NCI-H146 treated with DMSO at 0.1 percent for 48 hours (cell line): ENCODE data around the gene EPRS1.
"Not testable (repeated sequence)": the region's sequence is repeated elsewhere in the genome, so short reads cannot be mapped to it uniquely, and the experiment has no call there.

Experiments
- DNase-seq: peaks from one replicate; lab custom pipeline; 2025; ENCODE audit not compliant: unreplicated experiment; lab: John Stamatoyannopoulos, UW

Gene EPRS1

DNA sequence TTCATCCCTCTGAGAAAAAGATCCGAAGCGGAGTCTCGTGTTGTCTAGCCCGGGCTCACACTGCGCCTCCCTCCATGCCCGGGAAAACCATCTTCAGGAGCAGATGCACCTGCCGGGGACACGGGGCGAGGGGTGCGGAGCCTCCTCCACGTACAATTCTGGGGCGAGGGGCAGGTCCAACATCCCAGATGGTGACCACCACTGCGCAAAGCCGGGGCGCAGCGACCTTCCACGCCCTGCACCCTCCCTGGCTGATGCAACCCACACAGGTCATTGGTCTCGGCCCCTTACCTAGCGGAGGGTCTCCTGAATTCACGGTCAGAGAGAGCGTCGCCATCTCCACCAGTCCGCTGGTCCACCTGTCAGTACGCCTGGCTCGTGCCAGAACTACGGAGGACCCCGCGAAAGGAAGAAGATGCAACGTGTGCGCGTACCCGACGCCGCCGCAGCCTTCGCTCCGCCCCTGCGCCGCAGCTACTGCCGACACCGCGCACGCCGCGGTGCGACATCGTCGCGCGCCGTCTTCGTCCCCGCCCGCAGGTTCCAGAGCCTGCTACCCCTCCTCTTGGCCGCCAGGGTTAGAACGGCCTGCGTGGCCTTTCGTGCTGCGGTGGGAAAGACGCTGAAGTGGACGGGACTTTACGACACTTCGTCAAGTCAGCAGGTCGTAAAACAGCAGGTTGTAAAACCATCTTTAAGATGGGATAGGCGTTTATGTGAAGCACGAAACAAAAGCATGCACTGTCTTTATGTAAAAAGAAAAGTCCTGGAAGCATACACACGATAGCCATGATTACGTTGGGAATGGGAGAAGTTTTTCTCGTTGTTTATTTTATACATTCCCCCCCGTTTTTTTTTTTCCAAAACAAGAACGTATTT lies at the start of gene EPRS1:
EPRS1 (minus strand) TSS at position 454 of the 879 bp plus-strand sequence; CDS start at position 337, 117 bp downstream.
- peak; percentile 92 for DNase-seq

DNA sequence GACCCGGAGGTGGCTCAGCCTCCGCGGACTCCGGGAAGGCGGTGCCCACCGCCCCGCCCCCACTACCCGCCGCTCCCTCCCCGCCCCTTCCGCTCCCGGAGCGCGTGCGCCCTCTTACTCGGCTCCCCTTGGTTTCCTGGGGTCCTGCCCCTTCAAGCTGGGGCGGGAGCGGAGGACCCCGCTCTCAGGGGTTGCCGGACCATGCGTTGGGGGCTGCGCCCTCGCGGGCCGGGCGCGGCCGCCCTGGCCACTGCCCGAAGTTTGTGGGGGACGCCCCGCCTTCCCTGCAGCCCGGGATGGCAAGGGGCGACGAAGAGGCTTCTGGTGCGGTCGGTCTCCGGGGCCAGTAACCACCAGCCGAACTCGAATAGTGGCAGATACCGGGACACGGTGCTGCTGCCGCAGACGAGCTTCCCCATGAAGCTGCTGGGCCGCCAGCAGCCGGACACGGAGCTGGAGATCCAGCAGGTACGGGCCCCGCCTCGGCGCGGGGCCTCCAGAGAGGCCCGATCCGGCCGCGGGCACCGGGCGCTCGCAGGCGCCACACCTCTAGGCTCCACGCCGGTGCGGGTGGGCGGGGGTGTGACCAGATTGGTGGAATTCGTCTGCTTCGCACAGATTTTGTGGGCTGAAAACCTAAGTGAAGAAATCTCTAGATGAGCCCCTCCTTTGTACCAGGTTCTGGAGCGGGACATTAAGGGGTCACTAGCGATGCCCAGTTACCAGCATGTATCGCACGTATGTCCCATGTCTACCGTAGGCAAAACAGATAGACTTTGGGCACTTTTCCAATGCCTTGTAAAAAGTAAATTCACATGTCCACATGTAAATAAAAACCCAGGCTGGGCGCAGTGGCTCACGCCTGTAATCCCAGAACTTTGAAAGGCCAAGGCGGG lies 48.0 kb upstream of the EPRS1 start, which contains the start of gene IARS2:
IARS2 (plus strand) TSS at position 117 of the 896 bp plus-strand sequence; CDS start at position 202, 85 bp downstream.
- peak; percentile 92 for DNase-seq

DNA sequence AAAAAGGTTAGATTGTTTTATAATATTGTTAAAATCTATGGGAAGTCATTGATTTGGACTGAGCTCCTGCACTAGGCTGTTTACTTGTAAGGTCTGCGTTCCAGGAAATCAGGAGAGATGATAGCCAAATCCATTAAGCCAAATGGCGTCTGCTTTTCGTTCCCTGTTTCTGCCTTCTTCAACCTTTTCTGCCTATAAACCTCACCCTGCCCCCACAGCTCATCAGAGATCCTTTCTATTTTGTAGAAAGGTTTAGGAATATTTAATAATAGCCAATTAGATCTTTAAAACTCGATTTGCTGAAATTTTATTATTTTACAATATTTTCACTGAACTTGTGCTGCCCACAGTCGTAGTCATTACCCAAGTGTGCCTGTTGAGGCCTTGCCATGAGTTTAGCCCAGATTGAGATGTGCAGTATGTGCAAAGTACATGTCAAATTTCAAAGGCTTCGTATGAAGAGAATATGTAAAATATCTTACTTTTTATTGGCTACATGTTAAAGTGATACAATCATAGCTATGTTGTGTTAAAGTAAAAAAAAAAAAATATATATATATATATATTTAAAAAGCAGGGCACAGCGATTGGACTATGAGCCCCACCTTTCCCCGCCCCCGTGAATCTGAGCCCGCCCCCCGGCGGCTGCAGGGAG lies 47.2 kb upstream of the EPRS1 start:
- DNase-seq = peak; percentile 92

DNA sequence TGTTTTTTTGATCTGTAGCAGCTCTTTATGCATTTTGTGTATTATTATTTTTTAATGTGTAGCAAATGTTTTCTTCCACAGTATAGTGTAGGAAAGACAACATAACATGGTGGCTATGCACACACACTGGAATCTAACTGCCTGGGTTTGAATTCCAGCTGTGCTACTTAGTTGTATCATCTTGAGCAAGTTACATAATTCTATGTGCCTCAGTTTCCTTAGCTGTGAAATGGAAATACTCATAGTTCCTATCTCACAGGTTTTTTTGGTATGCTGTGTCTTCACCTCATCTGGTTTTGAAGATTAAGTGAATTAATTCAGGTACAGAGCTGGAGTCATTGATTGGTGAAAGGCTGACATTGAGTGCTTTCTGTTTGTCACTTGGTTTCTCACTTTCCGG lies 46.4 kb upstream of the EPRS1 start:
- DNase-seq = no peak

DNA sequence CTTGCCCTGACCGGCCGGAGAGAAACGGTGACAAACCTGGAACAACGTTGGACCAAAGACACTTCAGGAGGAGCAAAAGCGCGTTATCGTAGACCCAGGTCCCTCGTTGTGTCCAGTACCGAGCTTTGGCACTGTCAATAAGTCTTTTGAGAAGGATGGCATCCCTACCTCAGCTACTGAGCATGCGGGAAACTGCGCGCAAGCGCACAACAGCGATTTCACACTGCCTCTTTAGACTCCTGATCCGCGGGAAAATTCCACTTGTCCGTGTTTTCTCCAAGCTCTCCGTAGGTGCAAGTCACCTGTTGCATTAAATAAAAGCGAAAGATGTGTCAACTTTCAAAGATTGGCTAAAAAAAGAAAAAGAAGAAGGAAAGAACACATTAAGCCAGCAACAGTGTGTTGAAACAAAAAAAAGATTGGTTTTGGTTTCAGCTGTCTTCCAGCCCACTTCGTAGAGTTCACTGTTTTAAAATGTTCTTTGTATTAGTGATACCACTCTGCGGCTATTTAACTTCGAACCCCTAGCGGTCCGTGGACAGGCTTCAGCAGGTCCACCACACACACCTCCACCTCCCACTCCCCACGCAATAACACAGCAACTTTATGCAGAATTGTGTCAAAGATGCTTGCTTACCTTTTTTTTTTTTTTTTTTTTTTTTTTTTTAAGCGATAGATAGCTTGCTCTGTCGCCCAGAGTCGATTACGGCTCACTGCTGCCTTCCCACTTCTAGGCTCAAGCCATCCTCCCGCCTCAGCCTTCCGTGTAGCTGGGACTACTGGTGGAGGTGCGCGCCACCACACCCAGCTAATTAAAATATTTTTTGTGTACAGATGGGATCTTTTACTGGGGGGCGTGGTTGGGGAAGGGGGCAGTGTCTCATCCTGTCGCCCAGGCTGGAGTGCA lies 43.6 kb upstream of the EPRS1 start, which contains the start of gene BPNT1:
BPNT1 (minus strand) TSS at position 139 of the 907 bp plus-strand sequence. CDS start 9,942 bp downstream, outside the sequence.
- peak; percentile 90 for DNase-seq

DNA sequence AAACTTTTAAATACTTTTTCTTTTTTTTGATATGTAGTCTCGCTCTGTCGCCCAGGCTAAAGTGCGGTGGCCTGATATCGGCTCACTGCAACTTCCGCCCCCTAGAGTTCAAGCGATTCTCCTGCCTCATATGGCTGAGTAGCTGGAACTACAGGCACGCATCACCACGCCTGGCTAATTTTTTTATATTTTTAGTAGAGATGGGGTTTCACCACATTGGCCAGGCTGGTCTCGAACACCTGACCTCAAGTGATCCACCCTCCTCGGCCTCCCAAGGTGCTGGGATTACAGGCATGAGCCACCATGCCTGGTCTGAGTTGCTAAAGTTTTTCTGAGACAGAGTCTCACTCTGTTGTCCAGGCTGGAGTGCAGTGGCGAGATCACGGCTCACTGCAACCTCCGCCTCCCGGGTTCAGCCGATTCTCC lies 40.0 kb upstream of the EPRS1 start:
- DNase-seq = not testable (repeated sequence)

DNA sequence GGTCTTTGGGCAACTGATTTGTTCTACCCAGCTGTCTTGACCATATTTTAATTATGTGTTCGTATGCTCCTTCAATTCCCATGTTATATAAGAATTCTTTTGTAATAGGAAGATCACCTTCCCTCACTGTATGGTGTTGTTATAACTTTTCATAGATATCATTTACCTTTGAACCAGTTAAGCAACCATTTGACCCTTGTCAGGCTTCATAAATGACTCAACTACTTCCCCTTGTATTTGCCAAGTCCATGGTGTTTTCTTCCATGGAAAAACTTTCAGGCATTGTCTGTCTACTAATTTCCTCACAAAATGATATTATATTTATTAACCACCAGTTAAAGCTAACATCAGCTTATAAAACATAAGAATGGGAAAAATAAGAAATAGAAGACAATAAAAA lies 38.2 kb upstream of the EPRS1 start:
- DNase-seq = no peak

DNA sequence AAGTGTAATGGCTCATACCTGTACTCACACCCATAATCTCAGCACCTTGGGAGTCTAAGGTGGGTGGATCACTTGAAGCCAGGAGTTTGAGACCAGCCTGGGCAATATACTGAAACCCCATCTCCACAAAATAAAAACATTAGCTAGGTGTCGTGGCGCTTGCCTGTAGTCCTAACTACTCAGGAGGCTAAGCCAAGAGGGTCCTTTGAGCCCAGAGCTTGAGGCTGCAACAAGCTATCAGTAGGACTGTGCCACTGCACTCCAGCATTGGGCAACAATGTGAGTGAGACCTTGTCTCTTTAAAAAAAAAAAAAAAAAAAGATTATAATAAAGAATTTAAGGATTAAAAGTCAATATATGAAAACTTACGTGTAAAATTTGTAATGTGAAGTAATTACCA lies 31.6 kb upstream of the EPRS1 start:
- no peak for DNase-seq

DNA sequence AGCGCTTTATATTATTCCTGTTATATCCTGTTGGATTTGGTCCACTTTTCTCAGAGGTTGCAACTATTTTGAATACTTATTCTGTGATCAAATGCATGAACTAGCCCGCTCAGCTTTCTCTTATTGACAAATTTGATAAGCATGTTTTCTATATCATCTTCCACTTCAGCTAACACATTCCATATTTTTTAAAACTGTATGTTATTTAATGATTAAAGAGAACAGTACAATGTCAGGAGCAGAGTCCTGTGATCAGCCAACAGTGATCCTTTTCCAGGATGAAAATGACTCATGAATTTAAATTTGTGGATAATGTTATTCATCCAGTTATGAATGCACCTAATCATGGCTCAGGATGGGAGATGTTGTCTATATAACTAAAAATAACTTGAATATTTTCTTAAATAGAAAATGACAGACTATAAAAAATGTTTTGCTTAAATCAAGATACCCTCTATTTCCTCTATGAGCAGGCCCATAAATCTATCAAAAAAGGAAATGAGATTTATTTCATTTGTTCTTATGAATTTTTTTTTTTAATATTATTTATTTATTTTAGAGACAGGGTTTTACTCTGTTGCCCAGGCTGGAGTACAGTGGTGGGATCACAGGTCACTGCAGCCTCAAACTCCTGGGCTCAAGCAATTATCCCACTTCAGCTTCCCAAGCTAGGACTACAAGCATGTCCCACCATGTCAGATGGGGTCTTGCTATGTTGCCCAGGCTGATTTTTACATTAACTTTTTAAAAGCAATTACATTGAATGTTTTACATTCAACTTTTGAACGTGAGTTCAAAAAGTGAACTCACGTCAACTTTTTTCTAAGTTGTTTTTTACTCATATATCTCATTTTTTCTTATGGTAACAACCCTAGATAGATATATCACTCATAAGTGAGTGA lies 30.8 kb upstream of the EPRS1 start:
- no peak for DNase-seq

DNA sequence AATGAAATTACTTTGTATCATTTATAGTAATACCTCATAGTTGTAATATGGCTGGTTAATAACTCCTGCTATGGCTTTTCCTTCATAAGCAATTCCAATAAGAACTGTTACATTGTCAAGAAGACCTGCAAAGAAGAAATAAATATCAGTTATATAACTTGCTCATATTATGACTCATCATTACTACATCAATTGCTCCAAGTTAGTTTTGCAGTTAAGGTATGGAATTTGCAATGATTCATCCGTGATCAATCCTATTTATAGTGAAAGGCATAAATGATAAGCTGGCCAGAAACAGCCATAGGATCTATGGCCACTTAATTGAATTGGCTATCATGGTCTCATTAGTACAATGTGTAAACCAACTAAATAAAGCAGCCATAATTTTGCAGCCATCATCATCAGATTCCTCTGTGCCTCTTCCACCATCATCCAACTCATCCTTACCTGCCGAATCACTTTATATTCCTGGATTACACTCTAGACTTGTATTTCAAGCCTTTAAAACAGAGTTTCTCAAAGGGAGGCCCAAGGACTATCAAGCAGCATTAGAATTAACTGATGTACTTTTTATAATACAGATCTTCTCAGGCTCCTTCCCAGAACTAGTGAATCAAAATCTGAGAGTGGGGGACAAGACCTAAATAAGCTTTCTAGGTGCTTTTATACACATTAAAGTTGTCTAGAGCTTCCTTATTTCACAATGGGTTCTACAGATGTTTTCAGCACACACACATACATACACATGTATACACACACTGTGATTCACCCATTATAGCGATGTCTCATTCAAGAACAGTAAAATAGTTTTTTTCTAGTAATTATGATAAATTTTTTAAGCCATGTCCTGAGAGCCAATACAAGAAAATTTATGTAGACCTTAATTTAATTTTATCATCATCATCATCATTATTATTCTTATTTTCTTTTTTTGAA lies 21.2 kb upstream of the EPRS1 start:
- DNase-seq = no peak

DNA sequence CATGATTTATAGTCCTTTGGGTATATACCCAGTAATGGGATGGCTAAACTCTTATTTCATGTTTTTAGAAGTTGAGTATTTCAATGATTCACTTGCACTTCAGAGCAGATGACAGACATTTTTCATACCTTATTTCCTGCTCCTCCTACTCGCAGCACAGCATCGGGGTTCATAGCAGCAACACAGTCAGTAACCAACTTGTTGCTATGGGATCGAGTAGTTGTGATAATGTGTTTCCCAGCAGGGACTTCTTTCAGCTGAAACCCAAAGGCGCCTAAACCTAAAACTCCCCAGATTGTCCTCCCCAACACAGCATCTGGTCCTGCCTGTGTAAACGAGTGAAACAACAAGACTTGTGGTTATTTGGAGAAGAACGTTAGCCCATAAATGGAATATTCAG lies 16.3 kb upstream of the EPRS1 start:
- no peak for DNase-seq

DNA sequence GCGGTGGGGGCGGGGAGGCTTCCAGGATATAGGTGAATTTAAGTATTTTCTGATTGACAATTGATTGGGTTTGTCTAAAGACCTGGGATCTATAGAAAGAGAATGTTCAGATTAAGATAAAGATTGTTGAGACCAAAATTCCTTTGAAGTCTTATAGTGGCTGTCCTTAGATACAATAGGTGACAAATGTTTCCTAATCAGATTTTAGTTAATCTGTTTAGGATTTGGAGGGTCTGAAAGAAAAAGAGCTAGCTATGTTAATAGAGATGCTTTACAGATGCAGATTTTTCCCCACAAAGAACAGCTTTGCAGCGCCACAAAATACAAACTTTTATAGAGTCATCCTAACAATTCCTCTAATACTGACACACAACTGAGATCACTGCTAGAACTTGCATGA lies 14.6 kb upstream of the EPRS1 start:
- DNase-seq = no peak

DNA sequence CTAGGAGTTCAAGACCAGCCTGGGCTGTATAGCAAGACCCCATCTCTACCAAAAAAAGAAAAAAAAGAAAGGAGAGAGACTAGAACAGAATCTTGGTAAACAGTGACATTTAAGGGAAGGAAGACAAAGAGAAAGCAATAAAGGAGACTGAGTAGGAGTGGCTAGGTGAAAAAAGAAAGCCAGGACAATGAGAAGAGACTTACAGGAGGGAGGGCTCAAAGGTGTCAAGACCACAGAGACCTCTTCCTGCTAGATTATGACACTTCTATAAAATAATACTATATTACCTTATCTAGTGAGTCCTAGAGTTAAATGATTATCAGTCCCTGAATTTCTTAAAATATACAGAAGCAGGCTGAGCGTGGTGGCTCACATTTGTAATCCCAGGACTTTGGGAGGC lies 10.1 kb upstream of the EPRS1 start:
- DNase-seq = no peak

DNA sequence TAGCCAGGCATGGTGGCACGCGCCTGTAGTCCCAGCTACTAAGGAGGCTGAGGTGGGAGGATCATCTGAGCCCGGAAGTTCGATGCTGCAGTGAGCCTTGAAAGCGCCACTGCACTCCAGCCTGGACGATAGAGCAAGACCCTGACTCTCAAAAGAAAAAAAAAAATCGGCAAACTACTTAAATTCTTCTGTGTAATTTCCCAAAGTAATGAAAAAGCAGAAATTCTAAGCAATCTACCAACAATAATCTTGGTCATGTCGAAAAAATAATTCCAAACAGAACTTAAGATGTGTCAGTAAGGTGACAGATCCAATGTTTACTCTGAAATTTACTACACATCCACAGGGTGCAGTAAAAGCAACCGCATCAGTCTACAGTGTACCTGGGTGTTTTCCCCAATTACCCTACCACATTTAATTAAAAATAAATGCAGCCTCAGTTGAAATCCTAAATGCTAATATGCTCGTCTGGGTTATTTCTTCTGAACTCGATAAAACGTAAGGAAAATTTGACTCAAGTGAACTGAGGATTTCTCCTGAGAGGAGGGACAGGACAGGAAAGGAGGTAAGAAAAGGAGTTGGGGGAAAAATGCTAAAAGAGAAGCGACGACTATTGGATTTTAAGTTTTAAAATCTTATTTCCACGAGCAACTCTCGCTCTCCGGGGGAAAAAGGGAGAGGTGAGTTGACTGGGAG lies 801 bp downstream of the EPRS1 start:
- no peak for DNase-seq

DNA sequence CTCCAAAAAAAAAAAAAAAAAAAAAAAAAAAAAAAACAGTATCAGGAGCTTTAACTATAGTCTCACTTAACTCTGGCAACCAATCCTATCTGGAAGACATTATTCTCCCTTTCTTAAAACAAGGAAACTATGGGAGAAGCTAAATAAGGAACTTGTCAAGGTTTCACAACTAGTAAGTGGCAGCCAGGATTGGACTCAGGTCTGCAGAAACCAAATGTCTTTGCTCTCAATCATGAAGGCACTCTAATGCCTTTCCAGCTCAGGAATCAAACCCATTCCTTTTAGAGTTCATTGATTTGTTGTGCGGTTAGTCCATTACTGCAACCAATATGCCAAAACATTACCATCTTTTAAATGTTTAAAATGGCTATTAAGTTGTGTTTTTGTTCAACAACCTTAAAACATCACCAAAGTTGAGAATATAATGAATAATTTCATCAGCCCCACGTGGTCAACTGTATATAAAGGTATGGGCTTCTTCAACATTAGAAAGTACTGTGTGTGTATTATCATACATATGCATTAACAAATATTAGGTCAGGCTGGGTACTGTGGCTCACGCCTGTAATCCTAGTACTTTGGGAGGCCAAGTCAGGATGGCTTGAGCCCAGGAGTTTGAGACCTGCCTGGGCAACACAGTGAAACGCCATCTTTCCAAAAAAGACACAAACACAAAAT lies 1.5 kb downstream of the EPRS1 start:
- DNase-seq = no peak

DNA sequence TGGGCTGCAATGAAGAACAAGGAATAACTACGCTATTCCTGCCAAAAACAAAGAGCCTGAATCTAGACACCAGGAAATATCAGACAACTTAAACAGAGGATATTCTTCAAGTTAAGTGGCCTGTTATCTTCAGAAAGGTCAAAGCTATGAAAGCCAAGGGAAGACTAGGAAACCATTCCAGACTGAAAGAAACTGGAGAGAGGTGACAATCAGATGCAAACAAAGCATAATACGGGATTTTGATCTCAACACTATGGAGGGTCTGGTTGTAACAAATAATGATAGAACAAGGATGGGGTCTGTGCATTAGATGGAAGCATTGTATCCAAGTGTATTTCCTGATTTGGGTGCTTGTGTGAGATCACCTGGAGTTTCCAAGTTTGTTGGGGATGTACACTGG lies 2.7 kb downstream of the EPRS1 start:
- no peak for DNase-seq
